Mesendoderm (in vitro differentiated cells): ENCODE data around the gene IKZF1.

Experiments
- DNase-seq: peaks from one replicate; pipeline ENCODE4 v3.0.0; 2013
- H2AK5ac ChIP-seq: 2 replicates; pipeline ENCODE4 v1.6.1; 2013; ENCODE audit warnings: low read length, inconsistent platforms
- H2BK120ac ChIP-seq: 2 replicates; pipeline ENCODE4 v1.6.1; 2013; ENCODE audit warnings: low read depth, mild to moderate bottlenecking, low read length, moderate library complexity, mixed read lengths
- H2BK15ac ChIP-seq: replicated peaks from 2 replicates; pipeline ENCODE4 v1.6.1; 2013; ENCODE audit warnings: low read depth, mild to moderate bottlenecking, moderate library complexity
- H2BK5ac ChIP-seq: 2 replicates; pipeline ENCODE4 v1.6.1; 2013; ENCODE audit warnings: low read length, inconsistent platforms
- H3K18ac ChIP-seq: 2 replicates; pipeline ENCODE4 v1.6.1; 2013; ENCODE audit warnings: mild to moderate bottlenecking, low read length, mixed read lengths
- H3K23ac ChIP-seq: one replicate; pipeline ENCODE4 v1.6.1; 2013; ENCODE audit warnings: low read length
- H3K27ac ChIP-seq: 2 replicates; pipeline ENCODE4 v1.5.1; 2013; ENCODE audit warnings: low read depth, mild to moderate bottlenecking, inconsistent platforms, low read length, moderate library complexity
- H3K27me3 ChIP-seq: 2 replicates; pipeline ENCODE4 v1.6.1; 2013; ENCODE audit warnings: low read length, control low read depth, mild to moderate bottlenecking, inconsistent platforms; ENCODE audit not compliant: insufficient read depth, poor library complexity
- H3K36me3 ChIP-seq: 2 replicates; pipeline ENCODE4 v1.6.1; 2013; ENCODE audit warnings: low read length, inconsistent platforms; ENCODE audit not compliant: control insufficient read depth, insufficient read depth
- H3K4ac ChIP-seq: one replicate; pipeline ENCODE4 v1.6.1; 2013; ENCODE audit warnings: low read depth, mild to moderate bottlenecking, low read length, moderate library complexity
- H3K4me1 ChIP-seq: 2 replicates; pipeline ENCODE4 v1.6.1; 2013; ENCODE audit warnings: low read depth, low read length, inconsistent platforms; ENCODE audit not compliant: control insufficient read depth
- H3K4me2 ChIP-seq: 2 replicates; pipeline ENCODE4 v1.6.1; 2013; ENCODE audit warnings: low read length
- H3K4me3 ChIP-seq: 2 replicates; pipeline ENCODE4 v1.5.1; 2013; ENCODE audit warnings: mild to moderate bottlenecking, low read length
- H3K56ac ChIP-seq: one replicate; pipeline ENCODE4 v1.6.1; 2013; ENCODE audit warnings: low read length
- H3K79me1 ChIP-seq: 2 replicates; pipeline ENCODE4 v1.6.1; 2013; ENCODE audit warnings: low read length, inconsistent platforms
- H3K79me2 ChIP-seq: 2 replicates; pipeline ENCODE4 v1.6.1; 2013; ENCODE audit warnings: mild to moderate bottlenecking, low read length; ENCODE audit not compliant: control insufficient read depth, insufficient read depth
- H3K9ac ChIP-seq: 2 replicates; pipeline ENCODE4 v1.6.1; 2013; ENCODE audit warnings: low read length, inconsistent platforms
- H4K5ac ChIP-seq: one replicate; pipeline ENCODE4 v1.6.1; 2013; ENCODE audit warnings: low read length
- H4K8ac ChIP-seq: one replicate; pipeline ENCODE4 v1.6.1; 2013; ENCODE audit warnings: low read depth, mild to moderate bottlenecking, control low read depth, low read length, moderate library complexity
- WGBS: extraction: QIAGEN DNeasy Blood & Tissue Kit; methylation state at CpG from one replicate; pipeline ENCODE4 v1.1.7; 2013; ENCODE audit warnings: low lambda C conversion rate, missing lambda C conversion rate; ENCODE audit not compliant: insufficient coverage; ENCODE audit errors: extremely low coverage; 5-methylcytosine and 5-hydroxymethylcytosine counted together

IKZF1 gene

GRCh38 chr7:50376056-50376820 lies 71.7 kb downstream of the IKZF1 start:
- H2AK5ac ChIP-seq, result no peak overlapping the region
- no peaks in the 10 kb centered on the region for H3K79me2 ChIP-seq
- H2BK5ac ChIP-seq, result no peak overlapping the region
- no peak overlapping the region for H3K27ac ChIP-seq
- H3K18ac ChIP-seq, result no peak overlapping the region
- H3K27me3 ChIP-seq, result no peaks in the 10 kb centered on the region
- WGBS, result no CpG with 5 or more reads among the region's 15 CpGs
- no peak for DNase-seq
- no peaks in the 10 kb centered on the region for H3K36me3 ChIP-seq
- H3K4me1 ChIP-seq, result peaks cover 3% of the 10 kb centered on the region
- H3K23ac ChIP-seq, result no peak overlapping the region
- no peak overlapping the region for H3K4me3 ChIP-seq
- H2BK120ac ChIP-seq, result no peak overlapping the region
- no peak overlapping the region for H2BK15ac ChIP-seq
- no peak overlapping the region for H3K4me2 ChIP-seq
- no peak overlapping the region for H4K5ac ChIP-seq
- no peaks in the 10 kb centered on the region for H3K79me1 ChIP-seq
- no peak overlapping the region for H3K56ac ChIP-seq
- no peak overlapping the region for H3K9ac ChIP-seq
- H3K4ac ChIP-seq, result no peak overlapping the region
- H4K8ac ChIP-seq, result no peak overlapping the region

GRCh38 chr7:50377356-50377755 lies 72.8 kb downstream of the IKZF1 start:
- no CpG with 5 or more reads among the region's 9 CpGs for WGBS
- DNase-seq, result no peak
- Histone ChIP-seq H2BK15ac (no peak overlapping the region), H3K23ac (no peak overlapping the region), H3K79me2 (no peaks in the 10 kb centered on the region), H3K79me1 (no peaks in the 10 kb centered on the region), H3K27me3 (no peaks in the 10 kb centered on the region), H2BK5ac (no peak overlapping the region), H3K9ac (no peak overlapping the region), H3K4me2 (no peak overlapping the region), H2BK120ac (no peak overlapping the region), H3K56ac (no peak overlapping the region), H3K4me1 (peaks cover 3% of the 10 kb centered on the region), H4K8ac (no peak overlapping the region), H3K4ac (no peak overlapping the region), H3K27ac (no peak overlapping the region), H2AK5ac (no peak overlapping the region), H3K18ac (no peak overlapping the region), H3K36me3 (no peaks in the 10 kb centered on the region), H3K4me3 (no peak overlapping the region), H4K5ac (no peak overlapping the region)

- H2BK15ac ChIP-seq, result no peak overlapping the region
- no peak overlapping the region for H4K8ac ChIP-seq
- peaks cover 3% of the 10 kb centered on the region for H3K4me1 ChIP-seq
- H3K36me3 ChIP-seq, result no peaks in the 10 kb centered on the region
- H2BK120ac ChIP-seq, result no peak overlapping the region
- peak overlapping the region; percentile 36 for H3K56ac ChIP-seq
- H4K5ac ChIP-seq, result no peak overlapping the region
- peak; percentile 92 for DNase-seq
- no peaks in the 10 kb centered on the region for H3K79me1 ChIP-seq
- H3K4ac ChIP-seq, result no peak overlapping the region
- H3K18ac ChIP-seq, result no peak overlapping the region
- no peak overlapping the region for H3K4me3 ChIP-seq
- H2BK5ac ChIP-seq, result no peak overlapping the region
- no peak overlapping the region for H3K4me2 ChIP-seq
- no peak overlapping the region for H3K23ac ChIP-seq
- WGBS, result no CpG with 5 or more reads among the region's 10 CpGs
- no peaks in the 10 kb centered on the region for H3K79me2 ChIP-seq
- H3K27me3 ChIP-seq, result no peaks in the 10 kb centered on the region
- H2AK5ac ChIP-seq, result no peak overlapping the region
- no peak overlapping the region for H3K27ac ChIP-seq
- H3K9ac ChIP-seq, result no peak overlapping the region
Observed at GRCh38 chr7:50379082-50379481, 74.6 kb downstream of the IKZF1 start.

GRCh38 chr7:50379539-50379938 lies 75.0 kb downstream of the IKZF1 start:
- no peak overlapping the region for H3K9ac ChIP-seq
- no peak overlapping the region for H4K8ac ChIP-seq
- H3K27me3 ChIP-seq, result no peaks in the 10 kb centered on the region
- H4K5ac ChIP-seq, result no peak overlapping the region
- no peak overlapping the region for H3K4me3 ChIP-seq
- peaks cover 3% of the 10 kb centered on the region for H3K4me1 ChIP-seq
- no peak overlapping the region for H3K4me2 ChIP-seq
- no CpG with 5 or more reads among the region's 1 CpG for WGBS
- no peak overlapping the region for H2AK5ac ChIP-seq
- no peak overlapping the region for H2BK15ac ChIP-seq
- H3K4ac ChIP-seq, result no peak overlapping the region
- H3K56ac ChIP-seq, result peak overlapping the region; percentile 36
- H3K18ac ChIP-seq, result no peak overlapping the region
- no peaks in the 10 kb centered on the region for H3K79me1 ChIP-seq
- H2BK120ac ChIP-seq, result no peak overlapping the region
- H3K23ac ChIP-seq, result no peak overlapping the region
- no peak for DNase-seq
- no peaks in the 10 kb centered on the region for H3K79me2 ChIP-seq
- H3K27ac ChIP-seq, result no peak overlapping the region
- no peak overlapping the region for H2BK5ac ChIP-seq
- H3K36me3 ChIP-seq, result no peaks in the 10 kb centered on the region

DNA sequence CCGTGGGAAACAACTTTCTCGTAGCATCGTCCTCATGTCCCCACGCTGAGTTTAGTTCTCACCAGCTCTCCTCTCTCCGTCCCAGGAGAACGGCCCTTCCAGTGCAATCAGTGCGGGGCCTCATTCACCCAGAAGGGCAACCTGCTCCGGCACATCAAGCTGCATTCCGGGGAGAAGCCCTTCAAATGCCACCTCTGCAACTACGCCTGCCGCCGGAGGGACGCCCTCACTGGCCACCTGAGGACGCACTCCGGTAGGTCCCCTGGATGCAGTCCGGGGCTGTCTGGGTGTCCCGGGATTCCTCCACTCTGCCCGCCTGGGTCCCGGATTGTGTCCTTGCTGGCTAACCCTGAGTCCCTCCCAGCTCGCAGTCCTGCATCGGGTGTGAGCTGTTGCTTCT lies 77.9 kb downstream of the IKZF1 start:
- Histone ChIP-seq H2BK5ac (no peak overlapping the region), H3K79me1 (no peaks in the 10 kb centered on the region)

DNA sequence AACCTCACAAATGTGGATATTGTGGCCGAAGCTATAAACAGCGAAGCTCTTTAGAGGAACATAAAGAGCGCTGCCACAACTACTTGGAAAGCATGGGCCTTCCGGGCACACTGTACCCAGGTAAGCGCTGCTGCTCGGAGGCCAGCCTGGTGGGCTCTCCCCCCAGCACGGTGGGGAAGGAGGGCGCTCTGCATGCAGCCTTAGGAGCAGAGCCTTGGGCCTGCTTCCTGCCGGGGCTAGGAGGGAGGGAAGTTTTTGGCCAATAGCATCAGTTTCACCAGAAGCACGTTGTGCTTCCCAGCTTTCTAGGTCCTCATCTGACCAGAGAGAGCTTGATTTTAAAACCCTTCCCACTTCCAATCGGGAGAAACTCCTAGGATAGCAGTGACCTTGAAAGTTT lies 82.8 kb downstream of the IKZF1 start:
- Histone ChIP-seq H3K27me3 (no peaks in the 10 kb centered on the region), H3K23ac (no peak overlapping the region), H3K4me3 (no peak overlapping the region), H3K4ac (no peak overlapping the region), H4K8ac (no peak overlapping the region), H3K56ac (no peak overlapping the region), H3K4me1 (no peaks in the 10 kb centered on the region), H2AK5ac (no peak overlapping the region), H3K36me3 (no peaks in the 10 kb centered on the region), H2BK15ac (no peak overlapping the region), H3K9ac (no peak overlapping the region), H2BK5ac (no peak overlapping the region), H3K79me2 (no peaks in the 10 kb centered on the region), H3K4me2 (no peak overlapping the region), H3K18ac (no peak overlapping the region), H4K5ac (no peak overlapping the region), H2BK120ac (no peak overlapping the region), H3K79me1 (no peaks in the 10 kb centered on the region), H3K27ac (no peak overlapping the region)
- no CpG with 5 or more reads among the region's 11 CpGs for WGBS
- DNase-seq, result no peak

More for the DNA sequence above, 77.9 kb downstream of the IKZF1 start:
- Histone ChIP-seq H3K4me1 (peaks cover 3% of the 10 kb centered on the region), H3K4me2 (no peak overlapping the region), H2BK15ac (no peak overlapping the region), H3K27me3 (no peaks in the 10 kb centered on the region), H3K79me2 (no peaks in the 10 kb centered on the region), H2BK120ac (no peak overlapping the region), H3K4me3 (no peak overlapping the region), H4K8ac (no peak overlapping the region), H2AK5ac (no peak overlapping the region), H4K5ac (no peak overlapping the region), H3K27ac (no peak overlapping the region), H3K18ac (no peak overlapping the region), H3K56ac (no peak overlapping the region), H3K36me3 (no peaks in the 10 kb centered on the region), H3K9ac (no peak overlapping the region), H3K4ac (no peak overlapping the region), H3K23ac (no peak overlapping the region)
- WGBS, result no CpG with 5 or more reads among the region's 21 CpGs
- DNase-seq, result no peak
